AG09309 (cell line): ENCODE results near the gene HIVEP3.

ENCODE experiments used
- DNase-seq: peaks from one replicate; pipeline ENCODE4 v3.0.0-alpha.2; 2010; ENCODE audit warnings: low read depth
- H3K4me3 ChIP-seq: 2 replicates; pipeline ENCODE4 v1.5.1; 2011; ENCODE audit warnings: mild to moderate bottlenecking, low read depth, low read length, moderate library complexity; ENCODE audit not compliant: control insufficient read depth
- TF ChIP-seq, protein P1 (sequence below): IDR thresholded peaks from 2 replicates; pipeline ENCODE4 v1.5.1; 2011; ENCODE audit warnings: mild to moderate bottlenecking, low read depth, low read length, inconsistent platforms; ENCODE audit not compliant: insufficient read depth, control insufficient read depth; ENCODE audit errors: missing control alignments

HIVEP3 gene

DNA sequence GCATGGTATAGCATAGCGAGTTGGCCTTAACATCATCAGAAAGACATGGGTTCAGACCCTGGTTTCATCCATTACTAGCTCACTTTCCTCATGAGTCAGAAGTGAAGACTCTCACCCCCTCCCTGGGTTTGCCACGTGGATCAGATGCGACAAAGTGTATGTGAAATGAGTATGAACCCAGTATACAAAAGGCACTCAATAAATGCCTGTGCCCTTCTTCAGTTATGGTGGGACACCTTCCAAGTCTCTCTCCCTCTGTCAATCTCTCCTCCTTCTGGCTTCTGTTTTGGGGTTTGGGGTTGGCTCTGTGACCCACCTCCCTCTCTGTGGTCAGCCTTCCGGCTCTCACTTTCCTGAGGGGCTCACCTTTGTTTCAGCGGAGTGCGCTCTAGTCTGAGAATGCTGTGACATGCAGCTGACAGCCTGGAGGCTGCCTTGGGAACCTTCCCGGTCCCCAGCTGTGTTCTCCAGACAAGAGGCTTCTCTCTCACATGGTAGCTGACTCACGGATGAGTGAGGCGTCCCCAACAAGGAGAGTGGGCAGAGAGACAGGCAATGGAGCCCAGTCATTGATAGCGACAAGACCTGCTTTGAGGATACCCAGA is 279.3 kb downstream of the HIVEP3 start:
- TF ChIP-seq, protein P1, sequence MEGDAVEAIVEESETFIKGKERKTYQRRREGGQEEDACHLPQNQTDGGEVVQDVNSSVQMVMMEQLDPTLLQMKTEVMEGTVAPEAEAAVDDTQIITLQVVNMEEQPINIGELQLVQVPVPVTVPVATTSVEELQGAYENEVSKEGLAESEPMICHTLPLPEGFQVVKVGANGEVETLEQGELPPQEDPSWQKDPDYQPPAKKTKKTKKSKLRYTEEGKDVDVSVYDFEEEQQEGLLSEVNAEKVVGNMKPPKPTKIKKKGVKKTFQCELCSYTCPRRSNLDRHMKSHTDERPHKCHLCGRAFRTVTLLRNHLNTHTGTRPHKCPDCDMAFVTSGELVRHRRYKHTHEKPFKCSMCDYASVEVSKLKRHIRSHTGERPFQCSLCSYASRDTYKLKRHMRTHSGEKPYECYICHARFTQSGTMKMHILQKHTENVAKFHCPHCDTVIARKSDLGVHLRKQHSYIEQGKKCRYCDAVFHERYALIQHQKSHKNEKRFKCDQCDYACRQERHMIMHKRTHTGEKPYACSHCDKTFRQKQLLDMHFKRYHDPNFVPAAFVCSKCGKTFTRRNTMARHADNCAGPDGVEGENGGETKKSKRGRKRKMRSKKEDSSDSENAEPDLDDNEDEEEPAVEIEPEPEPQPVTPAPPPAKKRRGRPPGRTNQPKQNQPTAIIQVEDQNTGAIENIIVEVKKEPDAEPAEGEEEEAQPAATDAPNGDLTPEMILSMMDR: no peak
- H3K4me3 ChIP-seq: no peak overlapping the region
- no peak for DNase-seq

- no peak for DNase-seq
- no peak overlapping the region for H3K4me3 ChIP-seq
- TF ChIP-seq, protein P1: no peak
Observed at GRCh38 chr1:41638086-41639024, 280.4 kb downstream of the HIVEP3 start.

DNA sequence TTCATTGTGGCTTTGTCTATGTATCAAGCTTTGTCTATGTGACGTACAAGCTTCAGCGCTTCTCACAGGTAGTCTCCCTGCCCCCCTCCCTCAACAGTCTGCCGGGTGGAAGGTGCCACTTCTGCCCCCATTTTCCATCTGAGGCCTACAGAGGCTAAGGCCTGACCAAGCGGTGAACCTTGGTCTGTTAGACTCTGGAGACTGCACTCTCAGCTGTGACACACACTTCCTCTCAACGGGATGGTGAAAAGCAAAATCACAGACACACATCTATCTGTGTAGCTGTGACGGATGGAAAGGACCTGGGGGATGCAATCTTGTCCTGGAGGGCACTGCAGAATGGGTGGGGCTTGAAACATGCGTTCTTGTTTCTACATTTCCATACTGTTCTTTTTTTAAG is 281.4 kb downstream of the HIVEP3 start:
- no peak for DNase-seq
- H3K4me3 ChIP-seq: no peak overlapping the region
- TF ChIP-seq, protein P1: no peak

DNA sequence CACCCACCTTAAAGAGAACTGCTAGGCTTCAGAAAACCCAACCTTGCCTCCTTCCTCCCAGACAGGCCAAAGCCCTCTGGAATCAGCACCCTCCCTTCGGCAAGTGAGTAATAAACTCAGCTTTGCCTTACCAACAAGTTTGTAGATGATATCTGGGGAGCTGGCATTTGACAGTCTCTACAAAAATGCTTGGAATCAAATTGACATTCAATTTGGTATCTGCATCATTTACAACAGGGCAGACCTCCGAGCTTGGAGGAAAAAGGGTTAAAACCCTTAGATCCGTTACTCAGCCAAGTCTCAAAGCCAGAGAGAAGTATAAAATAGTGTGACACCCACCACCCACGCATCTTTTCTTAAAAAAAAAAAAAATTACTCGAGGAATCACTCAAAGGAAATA is 285.0 kb downstream of the HIVEP3 start:
- H3K4me3 ChIP-seq: no peak overlapping the region
- TF ChIP-seq, protein P1: no peak
- no peak for DNase-seq

DNA sequence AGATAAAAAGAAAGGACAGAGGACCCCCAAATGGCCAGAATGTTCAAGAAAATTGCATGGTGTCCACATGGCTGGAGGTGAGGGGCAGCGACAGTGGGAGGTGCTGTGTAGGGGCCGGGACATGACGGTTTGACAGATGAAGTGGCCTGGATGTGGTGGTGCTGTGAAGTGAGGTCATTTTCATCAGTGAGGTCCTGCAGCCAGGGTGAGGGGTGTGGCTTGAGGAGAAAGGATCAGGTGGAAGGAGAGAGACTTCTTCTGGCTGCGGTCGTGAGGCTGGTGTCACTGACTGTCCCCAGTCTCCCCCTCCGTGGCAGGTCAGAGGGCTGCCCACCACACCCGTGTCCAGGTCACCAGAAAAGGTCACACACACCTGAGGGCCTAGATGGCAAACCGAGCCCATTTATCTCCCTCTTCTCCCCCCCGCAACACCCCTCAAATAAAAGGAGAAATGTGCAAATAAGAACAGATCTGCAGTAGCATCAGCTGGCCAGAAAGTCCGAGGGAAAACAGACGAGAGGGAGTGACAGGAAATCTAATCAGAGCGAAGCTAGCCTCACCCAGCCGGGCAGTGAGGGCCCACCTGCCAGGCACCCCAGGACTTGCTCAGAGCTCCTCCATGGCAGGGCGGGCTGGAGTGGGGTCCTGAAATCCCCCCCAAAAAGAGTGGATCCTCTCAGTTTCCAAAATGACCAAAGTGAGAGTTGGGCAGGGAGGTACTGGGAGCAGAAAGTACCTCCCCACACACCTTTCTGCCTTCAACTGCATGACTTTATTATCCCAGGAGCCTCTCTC is 285.7 kb downstream of the HIVEP3 start:
- no peak overlapping the region for H3K4me3 ChIP-seq
- TF ChIP-seq, protein P1: no peak
- DNase-seq: no peak

DNA sequence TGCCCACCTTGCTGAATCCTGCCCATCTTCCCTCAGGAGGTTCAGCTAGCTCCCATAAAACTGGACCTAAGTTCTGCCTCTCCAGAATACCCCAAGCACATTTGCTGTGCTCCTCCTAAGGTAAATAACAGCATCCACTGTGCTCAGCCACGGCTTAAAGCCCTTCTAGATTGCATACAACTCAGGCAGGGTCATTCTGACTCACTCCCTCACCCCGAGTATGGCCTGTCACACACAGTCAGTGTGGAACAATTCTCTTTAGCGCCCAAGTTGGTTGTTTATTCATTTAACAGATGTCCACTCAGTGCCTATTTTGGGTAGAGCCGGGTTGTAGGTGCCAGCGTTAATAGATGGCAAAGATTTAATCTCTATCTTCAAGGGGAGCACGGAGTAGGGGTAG is 286.8 kb downstream of the HIVEP3 start:
- DNase-seq: no peak
- TF ChIP-seq, protein P1: no peak
- no peak overlapping the region for H3K4me3 ChIP-seq
